ENCODE results near the gene PRICKLE2. TPM values are rescaled to one million over a fixed set of nuclear protein-coding genes. Genes with fewer than 3 reads are reported as not detected.

PRICKLE2 gene
- total and polyA plus RNA-seq, 2 experiments from 2014 or later = 1.1 to 12.5 TPM

GRCh38 chr3:64247991-64248646 lies 22.9 kb upstream of the PRICKLE2 start:
- no peaks in the 10 kb centered on the region for H3K27me3 ChIP-seq (ENCODE audit: insufficient read depth)
- no peak overlapping the region for H2AFZ ChIP-seq
- no peaks in the 10 kb centered on the region for H3K36me3 ChIP-seq (ENCODE audit: insufficient read depth)
- no peaks in the 10 kb centered on the region; the same call in 1 of the 2 replicates for H3K9me2 ChIP-seq (ENCODE audit: insufficient read depth)
- peaks cover 3% of the 10 kb centered on the region; the same call in 2 of the 3 replicates for H3K4me1 Mint-ChIP-seq
- TF ChIP-seq EZH2phosphoT487 (IDR thresholded peaks at IDR 0.05; ENCODE audit: unreplicated experiment) (no peak), POLR2AphosphoS5 (IDR thresholded peaks at IDR 0.05; ENCODE audit: low read depth) (no peak), REST (IDR thresholded peaks at IDR 0.05; ENCODE audit: unreplicated experiment) (no peak), STAT1 (IDR thresholded peaks at IDR 0.05; ENCODE audit: unreplicated experiment) (no peak), CTCF (conservative IDR thresholded peaks at IDR 0.05; ENCODE audit: low read depth in 2 of 2) (no peak), NANOG (IDR thresholded peaks at IDR 0.05; ENCODE audit: borderline replicate concordance) (no peak)
- ATAC-seq (no peak), DNase-seq (ENCODE audit: low spot score) (no peak)
- peaks cover 2% of the 10 kb centered on the region for H3K27me3 Mint-ChIP-seq (ENCODE audit: insufficient read depth, low read depth, poor library complexity)
- no peaks in the 10 kb centered on the region for H3F3A ChIP-seq (replicated peaks; ENCODE audit: low read depth)
- H3K9me3 Mint-ChIP-seq = no peaks in the 10 kb centered on the region
- no peak overlapping the region for H3K27ac ChIP-seq (ENCODE audit: low read depth)
- no peaks in the 10 kb centered on the region for H3K79me2 ChIP-seq (replicated peaks; ENCODE audit: insufficient read depth)
- no peak overlapping the region for H3K27ac Mint-ChIP-seq
- H4K20me1 ChIP-seq (replicated peaks; ENCODE audit: insufficient read depth) = no peaks in the 10 kb centered on the region
- H3K4me2 ChIP-seq = no peak overlapping the region
- H3K4me3 Mint-ChIP-seq = no peak overlapping the region
- no peaks in the 10 kb centered on the region for H3K4me1 ChIP-seq (ENCODE audit: insufficient read depth)
- H3K36me3 Mint-ChIP-seq (ENCODE audit: low read depth) = no peaks in the 10 kb centered on the region
- no peak overlapping the region for H3K4me3 ChIP-seq

GRCh38 chr3:64244011-64244942 lies 19.0 kb upstream of the PRICKLE2 start:
- no peak overlapping the region for H2AFZ ChIP-seq
- no peak for TF ChIP-seq ZNF462 (CRISPR knock-in tag; IDR thresholded peaks at IDR 0.05)

More at GRCh38 chr3:64244011-64244942, 19.0 kb upstream of the PRICKLE2 start:
- no peaks in the 10 kb centered on the region for H3K27me3 ChIP-seq (ENCODE audit: insufficient read depth)
- Mint-ChIP-seq H3K4me3 (no peak overlapping the region), H3K4me1 (peaks cover 9% of the 10 kb centered on the region), H3K36me3 (ENCODE audit: low read depth) (no peaks in the 10 kb centered on the region), H3K27ac (no peak overlapping the region), H3K9me3 (no peaks in the 10 kb centered on the region), H3K27me3 (ENCODE audit: insufficient read depth, low read depth, poor library complexity) (no peaks in the 10 kb centered on the region)
- H3K27ac ChIP-seq (ENCODE audit: low read depth) = no peak overlapping the region
- ATAC-seq = peak; percentile 79
- H3K4me3 ChIP-seq = no peak overlapping the region
- no peaks in the 10 kb centered on the region for H3K79me2 ChIP-seq (replicated peaks; ENCODE audit: insufficient read depth)
- H3F3A ChIP-seq (replicated peaks; ENCODE audit: low read depth) = no peaks in the 10 kb centered on the region
- no peak overlapping the region for H3K4me2 ChIP-seq
- H4K20me1 ChIP-seq (replicated peaks; ENCODE audit: insufficient read depth) = no peaks in the 10 kb centered on the region
- H3K4me1 ChIP-seq (ENCODE audit: insufficient read depth) = 0 out of 2 replicates have a peak, but pooled peaks cover 5% of the 10 kb centered on the region
- DNase-seq (ENCODE audit: low spot score) = peak; percentile 75
- no peaks in the 10 kb centered on the region for H3K9me2 ChIP-seq (ENCODE audit: insufficient read depth)
- H3K36me3 ChIP-seq (ENCODE audit: insufficient read depth) = no peaks in the 10 kb centered on the region

Measured in GM23338 (cell line).